ENCODE data around the gene THRB. TPM values are rescaled to one million over a fixed set of nuclear protein-coding genes. Genes with fewer than 3 reads are reported as not detected.

The THRB gene
- total RNA-seq, 1 donor from 2014 or later, result 27.2 TPM

GRCh38 chr3:24229468-24230221, 265.0 kb downstream of the THRB start:
- DNase-seq (ENCODE audit: low spot score), result no peak
- intact Hi-C loops (cut with DNase I), result no loop called here

DNA sequence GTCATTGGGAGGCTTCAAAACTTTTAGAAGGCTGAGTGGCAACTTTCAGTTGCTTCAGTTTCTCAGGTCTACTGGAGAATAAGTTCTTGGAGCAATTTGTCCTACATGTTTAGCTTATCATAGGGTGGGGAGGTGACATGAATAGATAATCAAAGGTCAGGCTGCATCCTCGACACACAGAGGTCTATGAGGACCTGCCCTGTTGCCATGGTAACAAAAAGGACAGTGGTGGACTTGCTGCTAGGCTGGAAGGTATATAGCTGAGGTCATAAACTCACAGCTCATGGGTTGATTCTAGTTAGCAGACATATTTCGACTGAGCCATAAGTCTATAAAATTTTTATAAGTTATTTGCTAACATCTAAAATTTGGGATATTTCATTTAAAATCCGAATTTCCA, 267.0 kb downstream of the THRB start:
- intact Hi-C loops (cut with DNase I), result no loop called here

DNA sequence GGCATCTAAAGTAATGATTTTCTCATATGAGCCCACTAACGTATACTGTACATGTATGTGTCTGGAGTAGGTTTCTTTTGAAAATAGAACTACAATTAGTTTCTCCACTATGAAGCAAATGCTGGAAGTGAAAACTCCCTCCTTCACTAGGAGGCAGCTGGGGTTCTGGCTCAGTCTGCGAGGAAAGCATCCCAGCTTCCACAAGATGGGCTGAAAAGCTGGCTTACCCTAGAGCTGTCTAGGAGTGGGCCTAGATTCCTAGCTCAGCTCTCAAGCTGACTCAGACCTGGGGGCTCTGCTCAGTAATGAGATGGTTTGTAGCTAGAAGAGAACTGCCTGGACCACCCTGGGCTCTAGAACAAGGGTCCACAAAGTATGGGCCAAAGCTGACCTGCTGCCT, 268.3 kb downstream of the THRB start:
- DNase-seq (ENCODE audit: low spot score), result no peak
- intact Hi-C loops (cut with DNase I), result no loop called here

More for the DNA sequence above, 267.0 kb downstream of the THRB start:
- no peak for DNase-seq (ENCODE audit: low spot score)

GRCh38 chr3:24225385-24225950, 269.2 kb downstream of the THRB start:
- intact Hi-C loops (cut with DNase I), result no loop called here
- DNase-seq (ENCODE audit: low spot score), result no peak

DNA sequence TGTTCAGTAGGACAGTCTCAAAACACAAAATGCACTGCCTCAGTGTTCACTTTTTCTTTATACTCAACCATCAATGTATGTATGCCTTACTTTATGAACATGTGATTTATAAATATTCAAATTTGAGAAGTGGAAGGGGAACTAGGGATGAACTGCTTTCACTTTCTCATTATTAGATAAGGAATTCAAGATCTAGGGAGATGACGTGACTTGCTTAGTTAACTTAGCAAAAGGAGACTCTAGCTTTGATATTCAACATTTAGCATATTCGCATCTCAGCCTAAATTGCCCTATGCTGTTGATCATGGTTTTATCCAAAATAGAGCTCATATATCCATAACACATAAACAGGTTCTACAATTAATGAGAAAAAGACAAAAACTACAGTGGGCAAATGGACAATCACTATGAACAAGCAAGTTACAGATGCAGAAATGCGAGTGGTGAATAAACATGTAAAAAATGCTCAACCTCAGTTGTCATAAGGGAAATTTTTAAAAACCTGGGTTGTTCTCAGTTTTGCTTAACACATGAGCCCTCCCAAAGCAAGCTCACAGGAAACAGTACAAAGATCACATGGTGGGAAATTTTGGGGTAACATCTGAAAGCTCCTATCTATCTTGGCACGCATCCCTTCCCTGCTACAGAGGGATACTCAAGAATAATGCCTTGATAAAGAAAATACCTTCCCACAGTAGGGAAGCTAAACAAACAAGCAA, 269.8 kb downstream of the THRB start:
- intact Hi-C loops (cut with DNase I), result no loop called here
- no peak for DNase-seq (ENCODE audit: low spot score)

DNA sequence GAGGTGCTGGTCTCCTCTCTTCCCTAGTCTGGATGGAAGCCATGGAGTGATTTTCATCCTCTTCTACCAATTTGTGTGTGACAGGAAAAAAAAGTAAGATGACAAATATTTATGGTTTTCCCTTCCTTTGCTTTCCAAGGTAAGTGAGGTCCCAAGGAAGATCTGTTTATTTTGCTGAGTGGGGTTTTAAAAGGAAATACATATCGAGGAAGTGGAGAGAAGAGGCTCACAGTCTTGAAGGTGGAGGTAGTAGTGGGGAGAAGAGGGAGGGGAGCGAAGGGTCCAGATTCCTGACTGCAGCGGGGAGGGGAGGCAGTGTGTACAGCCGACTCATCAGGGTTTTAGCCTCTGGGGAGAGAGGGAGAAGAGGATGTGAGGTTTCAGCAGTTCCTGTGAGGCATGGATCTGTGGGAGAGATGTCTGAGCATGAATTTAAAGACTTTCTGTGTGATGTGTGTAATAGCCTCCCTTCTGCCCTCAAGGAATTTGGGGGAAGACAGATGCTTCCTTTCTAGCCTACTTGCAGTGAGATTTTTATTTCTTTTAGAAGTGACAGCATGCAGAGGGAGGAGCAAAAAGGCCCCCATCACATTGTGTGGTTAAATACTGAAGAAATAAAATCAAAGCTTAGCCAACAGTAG, 272.4 kb downstream of the THRB start:
- intact Hi-C loops (cut with DNase I), result no loop called here
- no peak for DNase-seq (ENCODE audit: low spot score)

DNA sequence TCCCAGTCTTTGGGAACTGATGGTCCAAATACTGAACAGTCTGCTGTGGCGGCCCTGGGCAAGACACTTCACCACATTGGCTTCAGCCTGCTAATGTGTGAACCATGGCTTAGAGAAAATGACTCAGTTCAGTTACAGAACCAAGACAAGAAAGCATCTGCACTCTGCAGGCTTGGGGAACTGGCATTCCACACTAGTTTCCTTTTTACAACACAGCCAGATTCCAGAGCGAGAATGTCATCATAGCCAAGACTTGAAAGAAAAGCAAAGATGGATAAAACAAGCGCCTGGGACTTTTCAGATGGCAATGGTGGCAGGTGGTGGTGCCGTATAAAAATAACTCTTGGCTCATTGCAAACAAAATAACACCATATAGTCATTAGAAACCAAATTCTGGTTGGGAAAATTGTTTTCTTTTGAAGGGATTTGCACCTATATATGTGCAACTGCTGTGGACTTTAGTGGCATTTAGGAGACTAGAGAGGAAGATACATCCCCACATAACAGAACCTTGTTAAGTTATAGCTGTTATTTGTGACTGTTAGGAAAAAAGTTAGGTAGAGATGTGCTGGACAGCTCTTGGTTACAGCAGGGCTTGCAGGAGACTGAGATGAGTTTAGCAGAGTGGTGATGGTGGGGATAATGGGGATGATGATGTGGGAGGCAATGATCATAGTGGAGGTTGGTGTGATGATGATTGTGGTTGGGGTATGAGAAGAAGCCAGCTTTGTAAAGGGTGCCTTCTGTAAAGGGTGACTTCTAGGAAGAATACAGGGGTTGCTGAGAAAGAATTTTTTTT, 273.6 kb downstream of the THRB start:
- intact Hi-C loops (cut with DNase I), result no loop called here
- no peak for DNase-seq (ENCODE audit: low spot score)

DNA sequence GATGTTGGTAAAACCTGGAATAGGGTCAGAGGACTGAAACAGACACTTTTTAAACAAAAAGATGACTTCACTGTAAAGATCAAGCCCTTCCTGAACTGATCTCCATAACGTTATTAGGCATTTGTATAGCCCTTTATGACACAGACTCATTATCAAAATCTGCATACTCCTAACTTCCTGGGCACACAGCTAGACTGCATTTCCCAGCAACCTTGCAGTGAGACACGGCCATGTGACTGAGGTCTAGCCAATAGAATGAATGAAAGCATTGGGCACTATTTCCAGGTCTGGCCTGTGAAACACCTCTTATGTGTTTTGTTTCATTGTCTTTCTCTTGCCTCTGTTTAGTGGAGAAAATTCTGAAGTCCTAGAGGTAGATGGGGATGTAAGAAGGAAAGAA, 279.1 kb downstream of the THRB start:
- intact Hi-C loops (cut with DNase I), result no loop called here
- DNase-seq (ENCODE audit: low spot score), result no peak

- no peak for DNase-seq (ENCODE audit: low spot score)
- intact Hi-C loops (cut with DNase I), result no loop called here
Observed at GRCh38 chr3:24211381-24211780, 283.3 kb downstream of the THRB start.

DNA sequence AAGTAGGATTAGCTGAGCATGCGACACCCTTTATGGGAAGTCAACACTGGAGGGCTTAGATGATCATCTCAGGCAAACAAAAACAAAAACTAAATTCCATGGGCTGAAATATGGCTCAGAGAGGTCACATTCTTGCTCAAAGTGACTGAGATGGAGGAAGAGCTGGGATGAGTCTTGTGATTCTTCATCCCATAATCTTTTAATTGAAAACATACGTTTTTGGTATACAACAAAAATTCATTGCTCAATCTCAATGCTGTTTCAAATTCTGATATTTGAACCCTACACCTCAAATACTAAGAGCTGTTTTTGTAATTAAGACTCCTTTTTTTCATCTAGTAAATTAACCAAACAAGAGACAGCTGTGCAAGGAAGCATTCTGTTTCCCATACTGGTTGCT, 292.6 kb downstream of the THRB start:
- no peak for DNase-seq (ENCODE audit: low spot score)
- intact Hi-C loops (cut with DNase I), result no loop called here

DNA sequence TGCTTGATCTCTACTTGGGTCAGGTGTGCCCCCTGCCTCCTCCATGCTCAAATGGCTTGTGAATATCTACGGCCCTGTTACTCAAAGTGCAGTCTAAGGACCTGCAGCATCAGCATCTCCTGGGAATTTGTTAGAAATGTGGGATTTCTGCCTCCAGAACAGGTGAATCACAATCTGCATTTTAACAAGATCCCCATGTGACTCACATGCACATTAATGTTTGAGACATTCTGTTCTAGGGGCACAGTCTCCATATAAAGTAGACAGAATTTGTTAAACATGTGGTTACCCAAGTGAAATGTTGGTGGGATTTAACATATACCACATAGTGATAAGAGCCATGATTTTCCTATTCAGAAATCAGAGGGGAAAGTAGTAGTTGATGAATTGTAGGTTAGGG, 293.3 kb downstream of the THRB start:
- no peak for DNase-seq (ENCODE audit: low spot score)
- intact Hi-C loops (cut with DNase I), result no loop called here

DNA sequence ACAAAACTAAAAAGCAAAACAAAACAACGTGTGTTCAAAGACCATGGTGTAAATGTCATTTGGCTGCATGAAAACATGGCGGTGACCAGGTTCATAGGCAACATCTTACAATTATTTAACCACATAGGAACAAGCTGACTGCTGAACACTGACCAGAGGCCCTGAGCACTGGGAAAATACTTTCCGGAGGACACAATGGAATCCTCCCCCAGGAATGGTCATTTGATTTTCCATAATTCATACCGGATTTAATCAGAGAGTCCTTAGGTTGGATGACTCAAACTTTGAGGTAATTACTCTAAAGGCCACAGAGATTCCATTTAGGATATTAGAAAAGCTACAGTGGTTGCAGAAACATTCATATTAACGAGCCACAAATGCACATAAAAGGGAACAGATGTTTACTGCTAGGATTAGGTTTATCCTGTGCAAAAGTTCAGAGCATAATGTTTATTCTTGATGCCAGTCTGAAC, 294.8 kb downstream of the THRB start:
- intact Hi-C loops (cut with DNase I), result no loop called here

GRCh38 chr3:24199300-24199699, 295.4 kb downstream of the THRB start:
- DNase-seq (ENCODE audit: low spot score), result no peak
- intact Hi-C loops (cut with DNase I), result no loop called here

More for the DNA sequence above, 294.8 kb downstream of the THRB start:
- DNase-seq (ENCODE audit: low spot score), result no peak

DNA sequence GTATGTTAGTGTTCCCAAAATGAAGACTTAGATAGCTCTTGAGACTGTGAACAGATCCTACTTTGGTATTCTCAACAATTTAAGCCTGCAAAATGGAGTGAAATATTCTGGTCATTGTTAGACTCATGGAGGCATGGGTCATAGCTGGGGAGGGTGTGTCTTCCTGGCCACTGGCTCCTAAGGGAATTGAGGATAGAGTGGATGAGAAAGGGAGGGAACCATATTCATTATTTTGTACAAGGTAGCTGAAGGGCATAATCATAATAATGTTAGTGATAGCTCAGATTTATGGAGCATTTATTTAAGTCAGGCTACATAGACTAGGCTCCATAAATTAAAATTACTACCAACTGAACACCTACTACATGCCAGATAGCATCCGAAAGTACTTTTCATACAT, 295.9 kb downstream of the THRB start:
- no peak for DNase-seq (ENCODE audit: low spot score)
- intact Hi-C loops (cut with DNase I), result no loop called here

GRCh38 chr3:24197809-24198208, 296.8 kb downstream of the THRB start:
- no peak for DNase-seq (ENCODE audit: low spot score)
- intact Hi-C loops (cut with DNase I), result no loop called here

DNA sequence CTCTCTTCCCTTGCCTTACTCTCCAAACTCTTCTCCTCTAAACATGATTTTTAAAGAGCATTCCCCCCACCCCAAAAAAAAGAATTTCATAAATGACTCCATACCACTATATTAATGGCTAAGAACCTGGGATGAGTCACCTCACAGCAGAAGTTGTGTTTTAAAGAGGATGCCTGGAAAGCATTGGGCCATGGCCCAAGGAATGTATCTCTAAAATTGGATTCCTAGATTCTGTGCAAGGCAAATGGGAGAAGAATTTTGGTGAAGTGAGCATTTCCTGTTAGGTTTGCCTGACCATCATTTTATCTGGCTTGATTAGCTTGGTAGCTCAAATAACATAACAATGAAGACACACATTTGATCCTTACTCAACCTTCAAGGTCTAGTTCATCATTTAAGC, 298.1 kb downstream of the THRB start:
- intact Hi-C loops (cut with DNase I), result no loop called here
- no peak for DNase-seq (ENCODE audit: low spot score)

DNA sequence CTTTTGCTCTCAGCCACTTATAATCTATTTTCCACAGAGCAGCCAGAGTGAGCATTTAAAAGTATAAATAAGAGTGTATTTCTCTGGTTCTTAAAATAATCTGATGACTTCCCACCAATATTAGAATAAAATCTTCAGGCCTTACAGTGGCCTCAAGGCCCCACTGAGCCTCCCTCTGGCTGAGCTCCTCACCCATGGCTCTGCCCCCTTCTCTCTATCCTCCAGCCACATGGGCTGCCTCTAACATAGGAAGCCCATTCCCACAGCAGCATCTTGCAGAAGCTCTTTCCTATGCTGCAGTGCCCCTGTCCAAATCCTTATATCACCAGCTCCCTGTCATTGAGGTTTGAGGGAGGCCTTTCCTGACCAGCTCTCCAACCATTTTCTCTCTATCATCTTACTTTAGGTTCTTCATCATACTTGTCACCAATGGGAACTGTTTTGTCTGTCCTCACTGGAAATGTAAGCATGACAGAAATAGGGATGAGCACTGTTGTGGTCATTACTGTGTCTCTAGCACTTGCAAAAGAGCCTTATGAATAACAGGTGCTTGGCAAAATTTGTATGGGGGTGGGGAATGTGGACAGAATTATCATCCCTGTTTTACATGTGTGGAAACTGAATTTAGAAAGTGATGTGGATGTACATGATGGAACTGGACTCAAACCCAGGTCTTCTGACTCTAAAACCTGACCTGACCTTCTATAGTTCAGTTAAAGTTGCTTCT, 299.0 kb downstream of the THRB start:
- intact Hi-C loops (cut with DNase I), result no loop called here
- DNase-seq (ENCODE audit: low spot score), result no peak

- intact Hi-C loops (cut with DNase I), result no loop called here
- no peak for DNase-seq (ENCODE audit: low spot score)
Observed at GRCh38 chr3:24192469-24193056, 302.1 kb downstream of the THRB start.
